Smooth muscle cell (in vitro differentiated cells): ENCODE measurements around the gene MYO9B. TPM values are rescaled to one million over a fixed set of nuclear protein-coding genes. Genes with fewer than 3 reads are reported as not detected.

Experiments used
- DNase-seq: peaks from one replicate; lab custom pipeline; 2025; ENCODE audit not compliant: unreplicated experiment; lab: John Stamatoyannopoulos, UW
- H2AFZ ChIP-seq: fragments of 200-600 bp; sonication (generic); 2 replicates; pipeline ENCODE4 v1.6.0; 2016; ENCODE audit warnings: antibody characterized with exemption, low read depth, mild to moderate bottlenecking
- H3F3A ChIP-seq: fragments of 200-600 bp; sonication (generic); 2 replicates; pipeline ENCODE4 v1.6.0; 2017; ENCODE audit warnings: antibody characterized with exemption, low read depth
- H3K27ac ChIP-seq: fragments of 200-600 bp; sonication (generic); 2 replicates; pipeline ENCODE4 v1.5.1; 2016; ENCODE audit warnings: low read depth, mild to moderate bottlenecking
- H3K27me3 ChIP-seq: fragments of 200-600 bp; sonication (generic); 2 replicates; pipeline ENCODE4 v1.6.1; 2016; ENCODE audit warnings: low read depth, mild to moderate bottlenecking
- H3K36me3 ChIP-seq: fragments of 200-600 bp; sonication (generic); 2 replicates; pipeline ENCODE4 v1.5.1; 2016; ENCODE audit warnings: low read depth
- H3K4me1 ChIP-seq: fragments of 200-600 bp; sonication (generic); 2 replicates; pipeline ENCODE4 v1.5.1; 2016; ENCODE audit warnings: low read depth
- H3K4me2 ChIP-seq: fragments of 200-600 bp; sonication (generic); 2 replicates; pipeline ENCODE4 v1.6.0; 2016; ENCODE audit warnings: mild to moderate bottlenecking
- H3K4me3 ChIP-seq: fragments of 200-600 bp; sonication (generic); 2 replicates; pipeline ENCODE4 v1.5.1; 2016; ENCODE audit warnings: mild to moderate bottlenecking
- H3K79me2 ChIP-seq: fragments of 200-600 bp; sonication (generic); 2 replicates; pipeline ENCODE4 v1.6.0; 2016; ENCODE audit warnings: low read depth, mild to moderate bottlenecking
- H3K9ac ChIP-seq: fragments of 200-600 bp; sonication (generic); 2 replicates; pipeline ENCODE4 v1.6.0; 2016; ENCODE audit warnings: low read depth
- H3K9me3 ChIP-seq: fragments of 200-600 bp; sonication (generic); replicated peaks from 2 replicates; pipeline ENCODE4 v1.5.1; 2016; ENCODE audit warnings: low read depth
- H4K20me1 ChIP-seq: fragments of 200-600 bp; sonication (generic); 2 replicates; pipeline ENCODE4 v1.6.0; 2016; ENCODE audit warnings: low read depth
- WGBS: methylation state at CpG from one replicate; pipeline ENCODE4 v1.1.7; 2016; ENCODE audit warnings: low lambda C conversion rate; 5-methylcytosine and 5-hydroxymethylcytosine counted together
- polyA plus RNA-seq: library from polyadenylated mRNA; unstranded; fragments of >200 nt; fragmentation: Nextera tagmentation; extraction: Ambion mirVana; gene quantifications from 2 replicates; pipeline ENCODE4 v1.2.1, GENCODE V29; 2016
- total RNA-seq: library from RNA; depleted of rRNA; stranded (reverse); fragments of >200 nt; gene quantifications from 2 replicates; pipeline ENCODE4 v1.2.3, GENCODE V29; 2014
- TF ChIP-seq, protein P1 (sequence below): fragments of 200-600 bp; sonication (generic); IDR thresholded peaks from 2 replicates; pipeline ENCODE4 v1.5.1; 2017; ENCODE audit warnings: borderline replicate concordance, mild to moderate bottlenecking, antibody characterized with exemption; ENCODE audit not compliant: insufficient read depth, poor library complexity, severe bottlenecking

MYO9B gene
- total and polyA plus RNA-seq, 2 experiments from 2014 or later, result 44.6 to 46.6 TPM

DNA sequence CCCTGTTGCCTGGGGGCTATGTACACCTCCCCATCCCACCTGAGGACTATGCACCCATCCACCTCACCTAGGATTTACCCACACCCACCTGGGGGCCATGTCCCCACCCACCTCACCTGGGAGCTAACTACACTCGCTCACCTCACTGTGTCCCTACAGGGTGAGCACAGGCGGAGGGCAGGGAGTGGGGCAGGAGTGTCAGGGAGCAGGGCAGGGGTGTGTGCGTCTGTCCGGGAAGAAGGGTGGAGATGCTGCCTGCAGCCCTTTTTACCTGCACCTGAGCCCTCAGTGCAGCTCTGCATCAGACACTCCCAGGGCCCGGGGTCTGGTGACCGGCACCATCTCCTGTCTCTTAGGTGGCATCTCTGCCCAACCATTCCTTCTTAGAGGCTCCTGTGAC, 38.4 kb upstream of the MYO9B start:
- TF ChIP-seq, protein P1, sequence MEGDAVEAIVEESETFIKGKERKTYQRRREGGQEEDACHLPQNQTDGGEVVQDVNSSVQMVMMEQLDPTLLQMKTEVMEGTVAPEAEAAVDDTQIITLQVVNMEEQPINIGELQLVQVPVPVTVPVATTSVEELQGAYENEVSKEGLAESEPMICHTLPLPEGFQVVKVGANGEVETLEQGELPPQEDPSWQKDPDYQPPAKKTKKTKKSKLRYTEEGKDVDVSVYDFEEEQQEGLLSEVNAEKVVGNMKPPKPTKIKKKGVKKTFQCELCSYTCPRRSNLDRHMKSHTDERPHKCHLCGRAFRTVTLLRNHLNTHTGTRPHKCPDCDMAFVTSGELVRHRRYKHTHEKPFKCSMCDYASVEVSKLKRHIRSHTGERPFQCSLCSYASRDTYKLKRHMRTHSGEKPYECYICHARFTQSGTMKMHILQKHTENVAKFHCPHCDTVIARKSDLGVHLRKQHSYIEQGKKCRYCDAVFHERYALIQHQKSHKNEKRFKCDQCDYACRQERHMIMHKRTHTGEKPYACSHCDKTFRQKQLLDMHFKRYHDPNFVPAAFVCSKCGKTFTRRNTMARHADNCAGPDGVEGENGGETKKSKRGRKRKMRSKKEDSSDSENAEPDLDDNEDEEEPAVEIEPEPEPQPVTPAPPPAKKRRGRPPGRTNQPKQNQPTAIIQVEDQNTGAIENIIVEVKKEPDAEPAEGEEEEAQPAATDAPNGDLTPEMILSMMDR, result no peak
- Histone ChIP-seq H3K4me2 (no peak overlapping the region), H3K9ac (no peak overlapping the region), H3K27ac (no peak overlapping the region), H3F3A (no peaks in the 10 kb centered on the region), H2AFZ (no peak overlapping the region), H3K79me2 (no peaks in the 10 kb centered on the region), H3K4me3 (no peak overlapping the region), H4K20me1 (no peaks in the 10 kb centered on the region), H3K4me1 (no peaks in the 10 kb centered on the region), H3K27me3 (no peaks in the 10 kb centered on the region), H3K9me3 (no peaks in the 10 kb centered on the region), H3K36me3 (no peaks in the 10 kb centered on the region)
- 94% methylated on average over 6 of the region's 6 CpGs for WGBS
- DNase-seq, result no peak

DNA sequence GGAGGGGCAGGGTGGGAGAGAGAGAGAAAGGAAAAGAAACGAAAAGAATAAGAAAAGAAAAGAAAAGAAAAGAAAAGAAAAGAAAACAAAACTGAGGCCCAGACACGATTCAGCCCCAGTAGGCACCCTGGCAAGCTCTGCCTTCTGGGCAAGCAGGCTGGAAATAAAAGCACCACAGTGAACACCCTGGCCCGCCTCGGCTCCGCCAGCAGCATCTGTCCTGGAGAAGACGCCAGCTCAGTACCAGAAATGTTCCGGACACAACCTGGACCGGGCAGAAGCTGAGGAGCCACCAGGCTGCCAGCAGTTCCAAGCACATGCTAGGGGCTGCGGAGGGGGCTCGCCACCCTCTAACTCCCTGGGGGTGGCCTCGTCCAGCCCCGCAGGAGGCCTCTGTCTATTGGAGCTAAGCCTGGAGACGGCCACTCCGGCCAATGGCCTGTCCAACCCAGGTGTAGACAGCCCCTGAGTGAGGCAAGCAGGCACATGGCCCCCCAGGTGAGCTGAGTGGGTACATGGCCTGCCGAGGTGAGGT, 37.5 kb upstream of the MYO9B start:
- H3K4me1 ChIP-seq, result no peaks in the 10 kb centered on the region
- WGBS, result 86% methylated on average over 15 of the region's 15 CpGs
- H3K27me3 ChIP-seq, result no peaks in the 10 kb centered on the region

DNA sequence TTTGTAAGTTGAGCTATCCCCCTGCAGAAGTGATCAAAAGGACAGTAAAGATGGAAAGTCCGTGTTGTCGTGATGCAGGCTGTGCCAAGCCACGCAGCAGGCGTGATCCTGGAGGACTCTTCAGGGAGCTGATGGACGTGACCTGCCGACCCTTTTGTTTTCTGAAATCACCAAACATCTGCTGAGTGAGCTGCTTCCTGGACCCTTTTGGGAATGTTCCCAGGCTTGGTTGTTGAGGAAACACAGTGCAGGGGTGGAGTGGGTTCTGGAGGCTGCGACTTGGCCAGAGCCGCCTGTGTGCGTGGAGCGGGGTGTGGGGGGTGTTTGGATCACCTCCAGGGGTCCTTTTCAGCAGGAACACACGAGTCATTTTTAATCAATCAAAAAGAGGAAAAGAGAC, 33.6 kb upstream of the MYO9B start:
- Histone ChIP-seq H3K9ac (no peak overlapping the region), H2AFZ (no peak overlapping the region)
- no peak for DNase-seq

More for the DNA sequence above, 37.5 kb upstream of the MYO9B start:
- Histone ChIP-seq H3K27ac (no peak overlapping the region), H3K9me3 (no peaks in the 10 kb centered on the region), H3K4me3 (no peak overlapping the region), H3K79me2 (no peaks in the 10 kb centered on the region), H3K36me3 (no peaks in the 10 kb centered on the region), H3K4me2 (no peak overlapping the region), H2AFZ (no peak overlapping the region), H3F3A (no peaks in the 10 kb centered on the region), H4K20me1 (no peaks in the 10 kb centered on the region), H3K9ac (no peak overlapping the region)
- DNase-seq, result no peak
- TF ChIP-seq, protein P1, result no peak

More for the DNA sequence above, 33.6 kb upstream of the MYO9B start:
- H3K4me1 ChIP-seq, result no peaks in the 10 kb centered on the region
- H3K9me3 ChIP-seq, result no peaks in the 10 kb centered on the region
- H3K27me3 ChIP-seq, result no peaks in the 10 kb centered on the region
- no peak overlapping the region for H3K4me2 ChIP-seq
- H3K36me3 ChIP-seq, result no peaks in the 10 kb centered on the region
- no peak overlapping the region for H3K4me3 ChIP-seq
- no peaks in the 10 kb centered on the region for H3F3A ChIP-seq
- H3K79me2 ChIP-seq, result no peaks in the 10 kb centered on the region
- H4K20me1 ChIP-seq, result no peaks in the 10 kb centered on the region
- TF ChIP-seq, protein P1, result no peak
- 83% methylated on average over 11 of the region's 11 CpGs for WGBS
- no peak overlapping the region for H3K27ac ChIP-seq
